IPS-18c (cell line): ENCODE results near the gene PRPF40A.

ENCODE experiments used
- H3K4me3 ChIP-seq: 2 replicates; pipeline ENCODE4 v1.7.0; 2013; ENCODE audit warnings: low read depth, mild to moderate bottlenecking, low read length, moderate library complexity; ENCODE audit not compliant: insufficient read depth
- H3K9me3 ChIP-seq: one replicate; pipeline ENCODE4 v1.6.1; 2013; ENCODE audit warnings: mild to moderate bottlenecking, low read length, moderate library complexity; ENCODE audit not compliant: control insufficient read depth, insufficient read depth

PRPF40A gene

GRCh38 chr2:152678808-152679207 is 38.5 kb downstream of the PRPF40A start:
- no peak overlapping the region for H3K4me3 ChIP-seq
- H3K9me3 ChIP-seq, result no peaks in the 10 kb centered on the region

GRCh38 chr2:152676461-152676860 is 40.8 kb downstream of the PRPF40A start:
- no peaks in the 10 kb centered on the region for H3K9me3 ChIP-seq
- H3K4me3 ChIP-seq, result no peak overlapping the region

- no peak overlapping the region for H3K4me3 ChIP-seq
- H3K9me3 ChIP-seq, result no peaks in the 10 kb centered on the region
Measured at GRCh38 chr2:152674334-152674733, 42.9 kb downstream of the PRPF40A start.

- no peaks in the 10 kb centered on the region for H3K9me3 ChIP-seq
- no peak overlapping the region for H3K4me3 ChIP-seq
Measured at GRCh38 chr2:152664725-152665124, 52.5 kb downstream of the PRPF40A start.

- H3K9me3 ChIP-seq, result no peaks in the 10 kb centered on the region
- no peak overlapping the region for H3K4me3 ChIP-seq
Measured at GRCh38 chr2:152661076-152661475, 56.2 kb downstream of the PRPF40A start.

DNA sequence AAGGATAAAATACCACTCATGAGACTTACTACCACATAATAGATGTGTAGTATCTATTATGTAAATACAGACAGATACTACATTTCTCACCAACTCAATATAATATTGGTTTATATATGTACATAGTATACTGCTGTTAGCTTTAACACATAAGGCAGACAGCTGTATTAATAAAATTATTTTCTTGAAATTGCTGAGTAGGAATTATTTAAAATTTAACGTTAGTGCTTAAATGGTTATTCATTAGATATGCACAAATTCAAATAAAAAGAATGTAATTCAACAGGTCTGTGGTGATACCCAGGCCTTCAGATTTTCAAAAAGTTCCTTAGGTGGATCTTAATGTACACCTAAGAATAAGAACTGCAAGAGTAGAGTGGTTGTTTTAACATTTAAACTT is 59.0 kb downstream of the PRPF40A start:
- Histone ChIP-seq H3K9me3 (no peaks in the 10 kb centered on the region), H3K4me3 (no peak overlapping the region)

DNA sequence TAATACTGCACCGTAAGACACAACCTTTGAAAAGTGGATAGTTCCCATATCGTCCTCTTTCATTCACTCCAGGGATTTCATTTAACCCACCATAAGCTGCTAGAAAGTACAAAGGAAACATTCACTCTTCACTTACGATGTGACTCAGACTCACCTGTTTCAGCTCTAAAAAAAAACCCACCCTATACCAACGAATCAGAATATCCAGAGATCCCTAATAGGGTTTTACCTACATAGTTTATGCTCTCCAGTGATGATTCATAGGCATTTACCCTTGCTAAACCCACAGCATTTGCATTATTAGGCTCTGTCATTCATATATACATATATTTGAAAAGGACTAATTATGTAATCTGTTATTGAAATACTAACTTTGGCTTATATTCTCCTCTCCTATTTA is 60.2 kb downstream of the PRPF40A start:
- no peak overlapping the region for H3K4me3 ChIP-seq
- H3K9me3 ChIP-seq, result no peaks in the 10 kb centered on the region

GRCh38 chr2:152655880-152656279 is 61.4 kb downstream of the PRPF40A start:
- no peaks in the 10 kb centered on the region for H3K9me3 ChIP-seq
- no peak overlapping the region for H3K4me3 ChIP-seq

- H3K9me3 ChIP-seq, result no peaks in the 10 kb centered on the region
- no peak overlapping the region for H3K4me3 ChIP-seq
Measured at GRCh38 chr2:152651834-152652233, 65.4 kb downstream of the PRPF40A start.

DNA sequence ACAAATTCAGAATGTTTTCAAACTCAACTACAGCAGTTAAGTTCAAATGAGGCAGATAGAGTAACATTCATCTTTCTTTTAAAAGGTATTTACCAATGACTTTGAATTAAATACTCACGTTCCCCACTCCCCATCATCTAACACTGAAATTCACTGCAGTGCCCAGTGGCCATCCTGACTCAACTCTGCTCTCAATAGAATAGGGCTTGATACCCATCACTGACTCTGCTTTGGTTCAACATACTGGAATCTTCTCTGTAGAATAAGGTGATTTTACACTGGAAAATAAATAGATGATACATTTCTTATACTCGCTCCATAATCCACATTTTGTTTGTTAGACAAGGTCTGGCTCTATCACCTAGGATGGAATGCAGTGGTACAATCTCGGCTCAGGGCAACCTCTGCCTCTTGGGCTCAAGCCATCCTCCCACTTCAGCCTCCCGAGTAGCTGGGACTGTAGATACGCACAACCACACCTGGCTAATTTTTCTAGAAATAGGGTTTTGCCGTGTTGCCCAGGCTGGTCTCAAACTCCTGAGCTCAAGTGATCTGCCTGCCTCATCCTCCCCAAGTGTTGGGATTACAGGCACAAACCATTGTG is 66.4 kb downstream of the PRPF40A start:
- no peak overlapping the region for H3K4me3 ChIP-seq
- H3K9me3 ChIP-seq, result no peaks in the 10 kb centered on the region

GRCh38 chr2:152649997-152650396 is 67.3 kb downstream of the PRPF40A start:
- Histone ChIP-seq H3K9me3 (no peaks in the 10 kb centered on the region), H3K4me3 (no peak overlapping the region)

DNA sequence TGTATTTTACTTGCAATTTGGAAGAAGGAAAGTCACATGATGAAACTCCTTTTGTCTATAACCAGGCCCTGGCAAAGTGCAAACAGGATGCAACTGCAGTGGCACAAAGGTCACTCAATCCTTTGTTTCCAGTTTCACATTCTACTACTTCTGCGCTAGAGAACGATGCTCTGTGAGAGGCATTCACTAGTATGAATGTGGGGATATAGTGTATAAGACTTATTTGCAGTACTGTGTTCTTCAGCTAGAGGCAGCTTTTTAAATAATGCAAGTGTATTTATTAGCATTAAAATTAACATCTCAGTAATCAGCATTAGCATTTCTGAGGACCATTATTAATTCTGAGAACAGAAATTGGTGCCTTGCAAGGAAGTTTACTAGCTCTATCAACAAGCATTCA is 68.9 kb downstream of the PRPF40A start:
- H3K4me3 ChIP-seq, result no peak overlapping the region

GRCh38 chr2:152647552-152647951 is 69.7 kb downstream of the PRPF40A start:
- Histone ChIP-seq H3K4me3 (no peak overlapping the region), H3K9me3 (no peaks in the 10 kb centered on the region)

More for the DNA sequence above, 68.9 kb downstream of the PRPF40A start:
- no peaks in the 10 kb centered on the region for H3K9me3 ChIP-seq

DNA sequence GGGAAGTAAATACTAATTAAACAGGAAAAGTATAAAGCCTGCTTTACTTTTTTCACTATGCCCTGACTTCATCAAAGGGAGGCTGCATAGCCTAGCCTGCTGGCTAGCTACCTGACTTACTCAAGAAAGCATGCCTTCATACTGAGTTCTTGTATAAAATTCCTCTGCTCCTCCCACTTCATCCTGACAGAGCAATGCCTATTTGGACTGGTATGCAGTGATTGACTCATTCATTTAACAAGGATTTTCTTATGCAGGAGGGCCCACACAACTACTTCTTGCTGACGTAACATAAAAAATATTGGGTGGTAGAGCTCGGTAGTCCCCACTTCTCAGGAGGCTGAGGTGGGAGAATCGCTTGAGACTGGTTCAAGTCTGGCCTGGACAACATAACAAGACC is 70.5 kb downstream of the PRPF40A start:
- no peaks in the 10 kb centered on the region for H3K9me3 ChIP-seq
- H3K4me3 ChIP-seq, result no peak overlapping the region

GRCh38 chr2:152646264-152646663 is 71.0 kb downstream of the PRPF40A start:
- no peak overlapping the region for H3K4me3 ChIP-seq

GRCh38 chr2:152644189-152644873 is 72.9 kb downstream of the PRPF40A start:
- H3K9me3 ChIP-seq, result no peaks in the 10 kb centered on the region

More at GRCh38 chr2:152646264-152646663, 71.0 kb downstream of the PRPF40A start:
- no peaks in the 10 kb centered on the region for H3K9me3 ChIP-seq

DNA sequence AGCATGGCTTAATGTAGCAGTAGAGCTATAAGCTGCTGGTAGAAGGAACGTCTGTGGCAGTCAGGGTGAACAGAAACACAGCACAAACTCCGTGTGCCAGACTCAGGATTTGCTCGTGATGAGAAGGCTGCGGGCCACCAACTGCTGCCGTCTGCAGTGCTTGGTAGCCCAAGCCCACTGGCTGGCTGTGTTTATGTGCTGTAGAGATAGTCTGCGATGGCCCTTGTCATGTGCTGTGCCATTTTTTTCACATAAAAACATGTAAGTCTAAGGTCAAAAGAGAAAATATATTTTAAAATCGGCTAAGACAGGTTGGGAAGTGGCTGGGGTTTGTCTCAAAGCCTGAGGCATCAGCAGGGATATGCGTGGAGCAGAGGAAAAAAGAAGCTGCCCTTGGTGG is 78.7 kb downstream of the PRPF40A start:
- H3K4me3 ChIP-seq, result no peak overlapping the region

More at GRCh38 chr2:152644189-152644873, 72.9 kb downstream of the PRPF40A start:
- H3K4me3 ChIP-seq, result no peak overlapping the region

GRCh38 chr2:152638056-152638455 is 79.2 kb downstream of the PRPF40A start:
- H3K4me3 ChIP-seq, result no peak overlapping the region
- peaks cover 2% of the 10 kb centered on the region for H3K9me3 ChIP-seq

More for the DNA sequence above, 78.7 kb downstream of the PRPF40A start:
- H3K9me3 ChIP-seq, result peaks cover 2% of the 10 kb centered on the region

- no peak overlapping the region for H3K4me3 ChIP-seq
Measured at GRCh38 chr2:152637251-152637650, 80.0 kb downstream of the PRPF40A start.

More at GRCh38 chr2:152637251-152637650, 80.0 kb downstream of the PRPF40A start:
- peaks cover 2% of the 10 kb centered on the region for H3K9me3 ChIP-seq
